SU-DHL-6 (cell line): Measurements from ENCODE around the gene GAS7.
"Not testable (repeated sequence)": the region's sequence is repeated elsewhere in the genome, so short reads cannot be mapped to it uniquely, and the experiment has no call there.

ENCODE experiments used
- H2AFZ ChIP-seq: fragments of 200-600 bp; sonication (generic); 2 replicates; pipeline ENCODE4 v1.6.1; 2014; ENCODE audit warnings: low read depth, mild to moderate bottlenecking, moderate library complexity, mixed read lengths, antibody characterized with exemption, low read length; ENCODE audit not compliant: severe bottlenecking
- H3F3A ChIP-seq: fragments of 200-600 bp; shearing (Covaris generic); 2 replicates; pipeline ENCODE4 v1.6.0; 2016; ENCODE audit warnings: antibody characterized with exemption, mild to moderate bottlenecking; ENCODE audit not compliant: insufficient read depth
- H3K27ac ChIP-seq: fragments of 200-600 bp; sonication (generic); 2 replicates; pipeline ENCODE4 v1.5.1; 2016; ENCODE audit warnings: low read depth, mild to moderate bottlenecking, low read length, moderate library complexity, mixed read lengths
- H3K27me3 ChIP-seq: fragments of 200-600 bp; sonication (generic), shearing (Covaris generic); 2 replicates; pipeline ENCODE4 v1.6.0; 2014; ENCODE audit warnings: mild to moderate bottlenecking, low read length
- H3K36me3 ChIP-seq: fragments of 200-600 bp; sonication (generic); 2 replicates; pipeline ENCODE4 v1.6.1; 2014; ENCODE audit warnings: mild to moderate bottlenecking, low read length, mixed read lengths
- H3K4me2 ChIP-seq: fragments of 300-600, 200-600 bp; shearing (Covaris generic), sonication (generic); 2 replicates; pipeline ENCODE4 v1.6.0; 2014; ENCODE audit warnings: low read length, low read depth, mild to moderate bottlenecking; ENCODE audit not compliant: poor library complexity, severe bottlenecking
- H3K4me3 ChIP-seq: fragments of 200-600 bp; sonication (generic); 2 replicates; pipeline ENCODE4 v1.5.1; 2014; ENCODE audit warnings: antibody characterized with exemption, low read length, mild to moderate bottlenecking, mixed read lengths; ENCODE audit not compliant: insufficient read depth, poor library complexity, severe bottlenecking
- H3K79me2 ChIP-seq: fragments of 200-600 bp; sonication (generic); 2 replicates; pipeline ENCODE4 v1.6.1; 2014; ENCODE audit warnings: mild to moderate bottlenecking, low read length, moderate library complexity; ENCODE audit not compliant: insufficient read depth
- H3K9ac ChIP-seq: fragments of 200-600 bp; sonication (generic); 2 replicates; pipeline ENCODE4 v1.7.0; 2014; ENCODE audit warnings: mild to moderate bottlenecking, low read length
- H3K9me2 ChIP-seq: fragments of 200-600 bp; sonication (generic); replicated peaks from 2 replicates; pipeline ENCODE4 v1.6.1; 2014; ENCODE audit warnings: low read length; ENCODE audit not compliant: insufficient read depth
- H3K9me3 ChIP-seq: fragments of 200-600 bp; sonication (generic); 2 replicates; pipeline ENCODE4 v1.6.1; 2014; ENCODE audit warnings: low read length, mixed read lengths; ENCODE audit not compliant: insufficient read depth
- H4K20me1 ChIP-seq: fragments of 200-600 bp; sonication (generic); 2 replicates; pipeline ENCODE4 v1.6.1; 2014; ENCODE audit warnings: low read depth, mild to moderate bottlenecking, antibody characterized with exemption, low read length, moderate library complexity, mixed read lengths
- EZH2phosphoT487 ChIP-seq: fragments of 200-600 bp; sonication (generic), shearing (Covaris generic); conservative IDR thresholded peaks from 2 replicates; pipeline ENCODE4 v1.6.1; 2018; ENCODE audit warnings: mild to moderate bottlenecking, antibody characterized with exemption, low read length, moderate library complexity, mixed read lengths
- TF ChIP-seq, protein P1 (sequence below): fragments of 200-600 bp; sonication (generic); IDR thresholded peaks from one replicate; pipeline ENCODE4 v1.5.1; 2017; ENCODE audit warnings: antibody characterized with exemption, mild to moderate bottlenecking, low read length, moderate library complexity; ENCODE audit not compliant: insufficient read depth, poor library complexity, severe bottlenecking

Gene GAS7

GRCh38 chr17:10019941-10020451 is 178.4 kb downstream of the GAS7 start:
- Histone ChIP-seq H3K9me2 (no peaks in the 10 kb centered on the region), H3K4me2 (no peak overlapping the region), H3K9ac (no peak overlapping the region), H3K79me2 (no peaks in the 10 kb centered on the region), H3K36me3 (no peaks in the 10 kb centered on the region), H3F3A (no peaks in the 10 kb centered on the region), H3K27ac (no peak overlapping the region), H3K4me3 (no peak overlapping the region), H3K9me3 (no peaks in the 10 kb centered on the region), H2AFZ (no peak overlapping the region), H3K27me3 (no peaks in the 10 kb centered on the region), H4K20me1 (no peaks in the 10 kb centered on the region)
- no peak for TF ChIP-seq EZH2phosphoT487
- TF ChIP-seq, protein P1, sequence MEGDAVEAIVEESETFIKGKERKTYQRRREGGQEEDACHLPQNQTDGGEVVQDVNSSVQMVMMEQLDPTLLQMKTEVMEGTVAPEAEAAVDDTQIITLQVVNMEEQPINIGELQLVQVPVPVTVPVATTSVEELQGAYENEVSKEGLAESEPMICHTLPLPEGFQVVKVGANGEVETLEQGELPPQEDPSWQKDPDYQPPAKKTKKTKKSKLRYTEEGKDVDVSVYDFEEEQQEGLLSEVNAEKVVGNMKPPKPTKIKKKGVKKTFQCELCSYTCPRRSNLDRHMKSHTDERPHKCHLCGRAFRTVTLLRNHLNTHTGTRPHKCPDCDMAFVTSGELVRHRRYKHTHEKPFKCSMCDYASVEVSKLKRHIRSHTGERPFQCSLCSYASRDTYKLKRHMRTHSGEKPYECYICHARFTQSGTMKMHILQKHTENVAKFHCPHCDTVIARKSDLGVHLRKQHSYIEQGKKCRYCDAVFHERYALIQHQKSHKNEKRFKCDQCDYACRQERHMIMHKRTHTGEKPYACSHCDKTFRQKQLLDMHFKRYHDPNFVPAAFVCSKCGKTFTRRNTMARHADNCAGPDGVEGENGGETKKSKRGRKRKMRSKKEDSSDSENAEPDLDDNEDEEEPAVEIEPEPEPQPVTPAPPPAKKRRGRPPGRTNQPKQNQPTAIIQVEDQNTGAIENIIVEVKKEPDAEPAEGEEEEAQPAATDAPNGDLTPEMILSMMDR = no peak

DNA sequence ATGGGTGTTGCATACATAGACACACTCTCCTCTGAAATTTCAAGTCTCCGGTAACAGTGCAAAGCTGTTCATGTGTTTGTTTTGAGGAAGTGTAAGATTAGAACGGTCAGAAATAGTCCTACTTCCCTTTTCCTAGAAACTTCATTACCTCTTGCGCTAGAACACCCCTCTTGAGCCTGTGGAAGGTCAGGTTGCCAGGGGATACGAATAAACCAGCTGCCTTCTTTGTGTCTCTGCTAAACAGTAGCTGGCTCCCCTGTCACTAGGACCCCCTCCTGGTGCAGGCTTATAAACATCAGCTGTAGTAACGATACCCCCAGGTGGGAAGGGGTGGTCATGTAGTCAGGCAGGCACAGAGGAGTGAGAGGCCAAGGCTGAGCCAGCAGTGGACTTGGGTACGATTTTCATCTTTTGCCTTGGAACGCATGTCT is 179.9 kb downstream of the GAS7 start:
- Histone ChIP-seq H2AFZ (no peak overlapping the region), H3K27ac (no peak overlapping the region), H3K4me3 (no peak overlapping the region), H3K9me2 (no peaks in the 10 kb centered on the region), H3K9ac (no peak overlapping the region), H4K20me1 (no peaks in the 10 kb centered on the region), H3K27me3 (no peaks in the 10 kb centered on the region), H3K9me3 (no peaks in the 10 kb centered on the region), H3F3A (no peaks in the 10 kb centered on the region), H3K79me2 (no peaks in the 10 kb centered on the region), H3K4me2 (no peak overlapping the region), H3K36me3 (no peaks in the 10 kb centered on the region)
- no peak for TF ChIP-seq EZH2phosphoT487
- TF ChIP-seq, protein P1 = no peak

DNA sequence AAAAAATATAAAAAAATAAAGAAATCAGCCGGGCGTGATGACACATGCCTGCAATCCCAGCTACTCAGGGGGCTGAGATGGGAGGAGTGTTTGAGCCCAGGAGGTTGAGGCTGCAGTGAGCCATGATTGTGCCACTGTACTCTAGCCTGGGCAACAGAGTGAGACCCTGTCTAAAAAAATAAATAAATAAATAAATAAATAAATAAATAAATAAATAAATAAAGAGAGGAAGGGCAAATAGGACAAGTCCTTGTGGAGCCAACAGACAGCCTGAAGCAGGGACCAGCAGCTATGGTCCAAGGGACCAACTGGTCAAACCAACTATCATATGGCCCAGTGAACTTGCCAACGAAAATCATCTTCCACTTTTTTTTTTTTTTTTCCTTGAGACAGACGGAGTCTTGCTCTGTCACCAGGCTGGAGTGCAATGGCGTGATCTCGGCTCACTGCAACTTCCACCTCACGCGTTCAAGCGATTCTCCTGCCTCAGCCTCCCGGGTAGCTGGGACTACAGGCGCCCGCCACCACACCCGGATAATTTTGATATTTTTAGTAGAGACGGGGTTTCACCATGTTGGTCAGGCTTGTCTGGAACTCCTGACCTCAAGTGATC is 181.3 kb downstream of the GAS7 start:
- H3K4me2 ChIP-seq, H3K9ac ChIP-seq: not testable (repeated sequence)

GRCh38 chr17:10013365-10014112 is 184.9 kb downstream of the GAS7 start:
- no peaks in the 10 kb centered on the region for H3F3A ChIP-seq
- H3K79me2 ChIP-seq = no peaks in the 10 kb centered on the region
- H3K9me2 ChIP-seq = no peaks in the 10 kb centered on the region
- H3K27ac ChIP-seq = no peak overlapping the region
- no peak overlapping the region for H3K9ac ChIP-seq
- H4K20me1 ChIP-seq = no peaks in the 10 kb centered on the region
- H2AFZ ChIP-seq = no peak overlapping the region
- TF ChIP-seq, protein P1 = no peak
- TF ChIP-seq EZH2phosphoT487 = no peak
- H3K27me3 ChIP-seq = no peaks in the 10 kb centered on the region
- no peaks in the 10 kb centered on the region for H3K36me3 ChIP-seq
- H3K4me3 ChIP-seq = no peak overlapping the region
- H3K9me3 ChIP-seq = no peaks in the 10 kb centered on the region
- H3K4me2 ChIP-seq = no peak overlapping the region

More for the DNA sequence above, 181.3 kb downstream of the GAS7 start:
- H3K27ac ChIP-seq, H3K9me2 ChIP-seq, H3K4me3 ChIP-seq, H3K36me3 ChIP-seq, H4K20me1 ChIP-seq, H3K27me3 ChIP-seq, H3K79me2 ChIP-seq, H2AFZ ChIP-seq, H3F3A ChIP-seq, H3K9me3 ChIP-seq: not testable (repeated sequence)
